T-helper 22 cell (primary cell): ENCODE results near the gene NUDT1.

Source experiments
- DNase-seq: peaks from one replicate; pipeline ENCODE4 v3.0.0-alpha.2; 2020; ENCODE audit warnings: low read depth

NUDT1 gene

DNA sequence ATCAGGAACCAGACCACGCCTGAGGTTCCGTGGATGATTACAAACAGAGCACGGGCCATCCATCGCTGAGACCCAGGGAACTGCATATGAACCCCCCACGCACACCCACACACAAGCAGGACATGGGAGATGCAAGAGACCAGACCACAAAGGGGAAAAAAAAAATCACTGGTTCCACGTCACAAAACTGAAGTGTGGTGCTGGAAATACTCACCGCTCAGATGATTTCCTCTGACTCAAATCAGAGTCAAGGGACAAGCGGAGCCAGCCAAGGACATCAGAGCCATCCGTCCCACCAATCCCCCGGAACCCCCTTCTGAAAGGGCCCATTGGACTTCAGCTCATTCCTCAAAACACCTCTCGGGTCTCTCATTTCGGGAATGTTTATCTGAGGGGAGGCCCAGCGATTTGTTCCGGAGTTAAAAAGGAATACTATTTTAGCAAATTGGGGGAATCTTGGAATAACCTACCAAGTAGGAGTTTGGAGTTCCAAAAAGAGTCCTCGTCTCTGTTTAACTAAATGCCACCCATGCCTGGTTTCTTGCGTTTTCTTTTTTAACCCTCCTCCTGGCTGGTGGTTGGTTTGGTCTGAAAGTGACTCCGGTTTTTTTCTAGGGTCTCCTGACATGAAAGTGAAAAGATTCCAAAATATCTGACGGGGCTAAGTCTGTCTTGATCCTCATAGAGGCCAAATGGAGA is 57.3 kb downstream of the NUDT1 start:
- DNase-seq: no peak

DNA sequence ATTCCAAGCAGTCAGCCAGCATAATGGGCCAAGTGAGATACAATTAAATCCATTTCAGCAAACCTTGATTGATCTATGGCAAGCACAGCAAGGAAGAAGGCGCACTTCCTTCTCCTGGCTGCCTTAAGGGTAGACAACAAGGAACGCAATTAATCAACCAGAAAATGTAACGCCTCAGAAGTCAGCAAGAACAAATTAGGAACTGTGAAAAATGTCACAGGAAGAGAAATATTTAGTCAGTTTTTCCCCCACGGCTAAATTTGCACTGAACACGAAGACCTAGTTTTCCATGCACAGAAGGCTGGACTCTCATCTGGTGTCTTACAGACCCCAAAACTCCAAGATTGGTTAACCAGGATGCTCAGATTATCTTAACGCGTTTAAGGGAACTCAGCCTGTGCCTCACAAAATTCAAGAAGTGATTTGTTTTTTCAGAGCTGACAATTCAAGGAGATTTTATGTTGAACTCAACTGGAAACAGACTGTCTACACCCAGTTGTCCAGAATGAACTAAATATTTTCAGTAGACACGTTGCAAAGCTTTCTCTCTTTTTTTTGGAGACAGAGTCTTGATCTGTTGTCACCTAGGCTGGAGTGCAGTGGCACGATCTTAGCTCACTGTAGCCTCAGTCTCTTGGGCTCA is 58.0 kb downstream of the NUDT1 start:
- no peak for DNase-seq
